Body of pancreas (tissue), 4 donors: ENCODE results near the gene NOL4L.

Experiments
- POLR2A ChIP-seq, 3 donors: fragments of 450-650 bp; IDR thresholded peaks; one replicate each; pipeline ENCODE4 v1.6.1; 2016; ENCODE audit warnings: antibody characterized with exemption in 3 of 3, mild to moderate bottlenecking in 2 of 3
- TF ChIP-seq, protein P1 (sequence below), 7 experiments: fragments of 450-650 bp in 4 of 7; fragments of 200-600 bp in 3 of 7; sonication (generic) in 3 of 7; IDR thresholded peaks; one replicate each; pipeline ENCODE4 v1.5.1; 2016 to 2019; ENCODE audit warnings: antibody characterized with exemption in 7 of 7

DNA sequence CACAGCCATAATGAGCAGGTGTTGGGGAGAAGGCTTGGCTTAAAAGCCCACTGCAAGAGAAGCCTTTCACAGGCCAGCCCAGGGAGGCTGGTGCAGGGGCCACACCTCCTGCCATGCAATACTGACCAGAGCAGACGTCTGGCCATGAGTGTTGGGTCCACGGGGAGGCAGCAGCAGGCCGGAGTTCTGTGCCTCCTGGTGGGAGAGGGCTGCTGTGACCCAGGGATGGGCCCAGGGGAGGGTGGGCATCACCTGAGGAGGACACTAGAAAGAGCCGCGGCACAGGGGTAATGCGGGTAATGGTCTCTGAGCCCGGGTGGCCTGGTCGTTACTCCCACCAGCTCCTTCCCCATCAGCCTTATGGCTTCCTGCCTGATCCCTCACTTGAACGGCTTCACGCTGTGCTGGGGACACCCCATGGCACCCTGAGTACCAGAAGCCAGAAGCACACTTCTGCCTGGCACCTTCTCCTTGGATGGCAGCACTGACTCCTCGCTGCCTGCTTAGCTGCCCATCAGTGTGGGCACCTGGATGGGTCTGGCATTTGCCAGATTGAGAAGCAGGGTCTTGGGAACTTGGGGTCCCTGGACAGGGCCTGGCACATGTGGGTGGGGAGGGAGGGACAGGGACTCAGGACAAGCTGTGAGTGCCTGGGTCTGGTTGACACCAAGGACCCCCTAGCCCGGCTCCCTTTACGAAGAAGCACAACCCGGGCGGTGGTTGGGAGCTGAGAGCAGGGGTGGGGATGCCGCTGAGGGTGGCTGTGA lies 118.2 kb downstream of the NOL4L start:
- TF ChIP-seq, protein P1, sequence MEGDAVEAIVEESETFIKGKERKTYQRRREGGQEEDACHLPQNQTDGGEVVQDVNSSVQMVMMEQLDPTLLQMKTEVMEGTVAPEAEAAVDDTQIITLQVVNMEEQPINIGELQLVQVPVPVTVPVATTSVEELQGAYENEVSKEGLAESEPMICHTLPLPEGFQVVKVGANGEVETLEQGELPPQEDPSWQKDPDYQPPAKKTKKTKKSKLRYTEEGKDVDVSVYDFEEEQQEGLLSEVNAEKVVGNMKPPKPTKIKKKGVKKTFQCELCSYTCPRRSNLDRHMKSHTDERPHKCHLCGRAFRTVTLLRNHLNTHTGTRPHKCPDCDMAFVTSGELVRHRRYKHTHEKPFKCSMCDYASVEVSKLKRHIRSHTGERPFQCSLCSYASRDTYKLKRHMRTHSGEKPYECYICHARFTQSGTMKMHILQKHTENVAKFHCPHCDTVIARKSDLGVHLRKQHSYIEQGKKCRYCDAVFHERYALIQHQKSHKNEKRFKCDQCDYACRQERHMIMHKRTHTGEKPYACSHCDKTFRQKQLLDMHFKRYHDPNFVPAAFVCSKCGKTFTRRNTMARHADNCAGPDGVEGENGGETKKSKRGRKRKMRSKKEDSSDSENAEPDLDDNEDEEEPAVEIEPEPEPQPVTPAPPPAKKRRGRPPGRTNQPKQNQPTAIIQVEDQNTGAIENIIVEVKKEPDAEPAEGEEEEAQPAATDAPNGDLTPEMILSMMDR (IDR thresholded peaks at IDR 0.05): no peak
- no peak for TF ChIP-seq POLR2A (IDR thresholded peaks at IDR 0.05)
